Stimulated activated naive CD4-positive, alpha-beta T cell treated with Interleukin-2 at 50 U/mL for 16 hours (primary cell): Measurements from ENCODE around the gene THAP4.
A peak's percentile ranks its signal among the peaks of the same experiment; 100 is the strongest.

Experiments
- DNase-seq: peaks from one replicate; lab custom pipeline; 2025; lab: John Stamatoyannopoulos, UW

The THAP4 gene

GRCh38 chr2:241638940-241639339 is 2.0 kb upstream of the THAP4 start:
- DNase-seq = no peak

- DNase-seq = peak; percentile 58
Observed at GRCh38 chr2:241637795-241638660, 1.1 kb upstream of the THAP4 start.

- peak; percentile 23 for DNase-seq
Observed at GRCh38 chr2:241636182-241637017, 558 bp downstream of the THAP4 start.

GRCh38 chr2:241635756-241636155 is 1.2 kb downstream of the THAP4 start:
- DNase-seq = no peak

GRCh38 chr2:241633561-241633960 is 3.4 kb downstream of the THAP4 start:
- no peak for DNase-seq

- DNase-seq = no peak
Observed at GRCh38 chr2:241632478-241633325, 4.3 kb downstream of the THAP4 start.

GRCh38 chr2:241629762-241630435 is 7.1 kb downstream of the THAP4 start:
- no peak for DNase-seq

- DNase-seq = no peak
Observed at GRCh38 chr2:241627675-241628074, 9.3 kb downstream of the THAP4 start.

GRCh38 chr2:241620419-241620769 is 16.6 kb downstream of the THAP4 start:
- DNase-seq = peak; percentile 78

- DNase-seq = peak; percentile 35
Observed at GRCh38 chr2:241619597-241620418, 17.1 kb downstream of the THAP4 start.

GRCh38 chr2:241618829-241619228 is 18.1 kb downstream of the THAP4 start:
- DNase-seq = no peak

GRCh38 chr2:241618296-241618805 is 18.6 kb downstream of the THAP4 start:
- DNase-seq = no peak

GRCh38 chr2:241617431-241618154 is 19.4 kb downstream of the THAP4 start:
- DNase-seq = no peak

GRCh38 chr2:241616168-241617125 is 20.5 kb downstream of the THAP4 start:
- no peak for DNase-seq

GRCh38 chr2:241615522-241616052 is 21.4 kb downstream of the THAP4 start:
- no peak for DNase-seq

GRCh38 chr2:241615041-241615440 is 21.9 kb downstream of the THAP4 start:
- DNase-seq = no peak

- DNase-seq = no peak
Observed at GRCh38 chr2:241613017-241613780, 23.8 kb downstream of the THAP4 start.
